Activated T-cell treated with anti-CD3 and anti-CD28 coated beads, Interleukin-2, amount 50 U/mL, for 4 hours (primary cell): ENCODE measurements around the gene C3orf70. TPM values are rescaled to one million over a fixed set of nuclear protein-coding genes. Genes with fewer than 3 reads are reported as not detected.

Experiments used
- ATAC-seq, 2 donors: fragments of 200-7000 bp; cut with Tn5 transposase; one replicate each; pipeline ENCODE4 v1.10.0; 2021
- DNase-seq: peaks from one replicate; pipeline ENCODE4 v3.0.0-alpha.2; 2020
- H3K27me3 Mint-ChIP-seq: one replicate; pipeline ENCODE4 v1.8.0; 2021; ENCODE audit warnings: low read depth, mixed read lengths
- H3K36me3 Mint-ChIP-seq: one replicate; pipeline ENCODE4 v1.8.0; 2022; ENCODE audit warnings: mixed read lengths; ENCODE audit not compliant: insufficient read depth
- H3K4me1 Mint-ChIP-seq: one replicate; pipeline ENCODE4 v1.8.0; 2021; ENCODE audit warnings: low read depth, mixed read lengths
- H3K4me3 Mint-ChIP-seq: one replicate; pipeline ENCODE4 v1.8.0; 2021; ENCODE audit warnings: mild to moderate bottlenecking, moderate library complexity, mixed read lengths
- H3K9me3 Mint-ChIP-seq: one replicate; pipeline ENCODE4 v1.8.0; 2021; ENCODE audit warnings: mixed read lengths
- total RNA-seq, 3 donors: library from RNA; stranded (reverse); gene quantifications; one replicate each; pipeline ENCODE4 v1.2.1, GENCODE V29; 2021

C3orf70 gene
- total RNA-seq, 3 donors from 2014 or later, result 0.05 TPM; not detected in 2

DNA sequence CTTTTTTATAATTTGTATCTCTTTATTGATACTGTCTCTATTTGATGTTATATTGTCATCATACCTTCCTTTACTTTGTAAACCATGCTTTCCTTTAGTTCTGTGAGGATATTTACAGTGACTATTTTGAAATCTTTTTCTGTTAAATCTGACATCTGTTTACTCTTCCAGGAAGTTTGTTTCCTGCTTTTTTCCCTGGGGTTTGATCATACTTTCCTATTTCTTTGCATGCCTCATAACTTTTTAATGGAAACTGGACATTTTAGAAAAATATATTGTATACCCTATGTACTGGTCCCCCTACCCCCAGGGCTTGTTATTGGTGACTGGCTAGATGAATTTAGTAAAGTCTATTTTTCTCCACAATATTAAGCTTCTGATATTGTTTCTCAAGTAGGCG, 115.1 kb downstream of the C3orf70 start:
- no peak for ATAC-seq
- Mint-ChIP-seq H3K4me3 (no peak overlapping the region), H3K4me1 (no peaks in the 10 kb centered on the region), H3K9me3 (peaks cover 32% of the 10 kb centered on the region), H3K36me3 (peaks cover 64% of the 10 kb centered on the region), H3K27me3 (no peaks in the 10 kb centered on the region)
- no peak for DNase-seq

DNA sequence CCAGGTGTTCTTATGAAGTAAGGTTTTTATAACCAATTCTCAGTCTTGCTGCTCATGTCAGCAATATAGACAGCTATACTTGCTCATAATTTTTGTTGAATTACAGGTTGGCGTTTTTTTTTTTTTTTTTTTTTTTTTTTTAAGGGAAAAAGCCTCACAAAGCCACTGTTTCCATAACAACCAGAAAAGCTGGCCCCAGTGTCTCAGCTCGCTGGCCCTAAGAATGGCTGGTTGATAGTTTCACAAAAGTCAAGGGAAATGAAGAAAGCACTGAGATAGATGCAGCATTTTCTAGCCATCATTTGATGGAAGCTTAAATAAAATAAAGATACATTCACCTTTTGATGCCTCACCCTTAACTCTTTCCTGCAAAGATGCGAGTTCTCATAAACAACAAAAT, 121.9 kb downstream of the C3orf70 start:
- no peak for ATAC-seq
- peaks cover 59% of the 10 kb centered on the region for H3K36me3 Mint-ChIP-seq

DNA sequence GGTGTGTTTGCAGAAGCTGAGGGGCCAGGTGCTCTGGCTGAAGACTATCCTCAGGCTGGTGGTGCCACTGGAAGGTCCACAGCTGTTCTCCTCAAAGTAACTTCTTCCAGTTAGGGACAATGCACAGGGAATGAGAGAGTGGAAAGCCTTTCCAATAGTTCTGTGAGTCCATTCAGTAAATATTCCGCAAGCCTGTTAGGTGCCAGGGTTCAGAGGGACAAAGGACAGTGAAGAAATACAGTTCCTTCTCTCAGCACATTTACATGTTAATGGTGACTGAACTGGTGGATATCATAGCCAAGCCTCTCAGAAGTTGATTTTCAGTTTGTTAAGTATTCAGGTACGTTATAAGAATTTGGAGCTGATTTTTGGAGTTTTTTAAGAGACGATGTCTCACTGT, 122.5 kb downstream of the C3orf70 start:
- H3K4me1 Mint-ChIP-seq, result no peaks in the 10 kb centered on the region
- peaks cover 59% of the 10 kb centered on the region for H3K36me3 Mint-ChIP-seq
- H3K9me3 Mint-ChIP-seq, result peaks cover 14% of the 10 kb centered on the region
- ATAC-seq (no peak), DNase-seq (no peak)
- H3K4me3 Mint-ChIP-seq, result no peak overlapping the region
- H3K27me3 Mint-ChIP-seq, result no peaks in the 10 kb centered on the region

More for the DNA sequence above, 121.9 kb downstream of the C3orf70 start:
- Mint-ChIP-seq H3K9me3 (peaks cover 20% of the 10 kb centered on the region), H3K4me3 (no peak overlapping the region), H3K4me1 (no peaks in the 10 kb centered on the region), H3K27me3 (no peaks in the 10 kb centered on the region)
- DNase-seq, result no peak

DNA sequence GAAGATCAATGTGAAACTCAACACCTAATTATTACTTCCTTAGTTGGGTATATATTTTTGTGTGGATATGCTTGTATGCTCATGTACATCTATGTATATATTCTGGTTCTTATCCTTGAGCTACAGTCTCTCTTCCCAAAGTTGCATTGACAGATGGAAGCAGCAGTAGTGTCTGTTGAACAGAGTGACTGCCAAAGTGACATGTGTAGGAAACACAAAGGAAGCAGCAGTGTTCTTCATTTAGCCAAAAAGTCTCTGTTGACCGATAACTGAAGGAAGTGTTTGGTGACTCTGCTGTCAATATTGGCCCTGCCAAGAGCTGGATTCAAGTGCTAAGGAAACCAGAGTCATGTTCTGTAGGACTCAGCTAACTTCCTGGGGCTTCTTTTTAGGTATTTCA, 123.8 kb downstream of the C3orf70 start:
- ATAC-seq, result no peak
- H3K27me3 Mint-ChIP-seq, result no peaks in the 10 kb centered on the region
- peaks cover 58% of the 10 kb centered on the region for H3K36me3 Mint-ChIP-seq

DNA sequence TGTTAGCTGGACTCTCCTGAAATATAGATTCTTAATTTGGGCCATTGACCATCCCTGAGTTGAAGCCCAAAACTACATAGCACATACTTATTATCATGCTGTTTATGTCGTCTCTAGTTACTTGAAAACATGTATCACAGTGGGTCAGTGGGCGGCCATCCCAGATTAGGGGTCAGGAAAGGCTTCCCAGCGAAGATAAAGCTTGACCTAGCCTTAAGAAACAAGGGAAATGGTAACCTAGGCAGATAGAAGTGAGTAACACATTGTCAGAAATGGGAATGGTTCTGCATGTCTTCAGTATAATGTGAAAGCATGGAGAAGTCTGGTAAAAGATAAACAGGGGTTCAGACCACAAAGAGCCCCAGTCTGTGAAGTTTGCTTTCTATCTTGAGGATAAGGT, 124.7 kb downstream of the C3orf70 start:
- ATAC-seq (no peak), DNase-seq (no peak)
- peaks cover 1% of the 10 kb centered on the region for H3K9me3 Mint-ChIP-seq
- H3K4me1 Mint-ChIP-seq, result no peaks in the 10 kb centered on the region
- H3K27me3 Mint-ChIP-seq, result no peaks in the 10 kb centered on the region
- peaks cover 52% of the 10 kb centered on the region for H3K36me3 Mint-ChIP-seq
- no peak overlapping the region for H3K4me3 Mint-ChIP-seq

More for the DNA sequence above, 123.8 kb downstream of the C3orf70 start:
- no peak overlapping the region for H3K4me3 Mint-ChIP-seq
- DNase-seq, result no peak
- peaks cover 7% of the 10 kb centered on the region for H3K9me3 Mint-ChIP-seq
- H3K4me1 Mint-ChIP-seq, result no peaks in the 10 kb centered on the region

Other genes with a start within 250 kb of the C3orf70 start
- gene EHHADH, start 101.0 kb upstream of the C3orf70 start, total RNA-seq, result 1 to 10 TPM in 2 of 3 donors, under 1 TPM in 1; 0.79 to 1.8 (median 1.8) TPM
- 10 to 100 TPM in 1 of 3 donors, 1 to 10 TPM in 2; 8.8 to 12.3 (median 9.0) TPM for gene MAP3K13, start 210.1 kb upstream of the C3orf70 start, total RNA-seq